OCI-M2 (cell line): ENCODE measurements around the gene GSX2.
"Not testable (repeated sequence)": the region's sequence is repeated elsewhere in the genome, so short reads cannot be mapped to it uniquely, and the experiment has no call there.

ENCODE experiments used
- DNase-seq: peaks from one replicate; lab custom pipeline; 2025; ENCODE audit not compliant: unreplicated experiment; lab: John Stamatoyannopoulos, UW

The GSX2 gene

GRCh38 chr4:54102531-54103106, 2.7 kb downstream of the GSX2 start:
- DNase-seq = no peak

DNA sequence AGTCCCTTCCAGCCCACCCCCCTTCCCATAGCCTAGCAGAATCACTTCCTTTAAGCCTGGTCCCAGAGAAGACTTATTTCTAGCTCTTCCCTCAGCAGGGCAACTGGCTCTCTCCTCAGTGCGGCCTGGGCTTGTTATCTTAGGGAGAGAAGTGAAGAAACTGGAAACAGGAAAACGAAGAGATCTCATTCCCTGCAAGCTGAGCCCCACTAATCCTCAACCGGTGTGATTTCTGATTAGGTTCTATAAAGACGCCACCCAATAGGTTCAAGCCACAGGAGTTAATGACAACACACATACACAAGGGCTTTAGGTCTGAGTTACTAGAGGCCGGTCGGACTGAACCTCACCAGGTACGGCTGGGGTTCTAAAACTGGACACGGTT, 3.2 kb downstream of the GSX2 start:
- no peak for DNase-seq

GRCh38 chr4:54104907-54105306, 4.9 kb downstream of the GSX2 start:
- DNase-seq = no peak

DNA sequence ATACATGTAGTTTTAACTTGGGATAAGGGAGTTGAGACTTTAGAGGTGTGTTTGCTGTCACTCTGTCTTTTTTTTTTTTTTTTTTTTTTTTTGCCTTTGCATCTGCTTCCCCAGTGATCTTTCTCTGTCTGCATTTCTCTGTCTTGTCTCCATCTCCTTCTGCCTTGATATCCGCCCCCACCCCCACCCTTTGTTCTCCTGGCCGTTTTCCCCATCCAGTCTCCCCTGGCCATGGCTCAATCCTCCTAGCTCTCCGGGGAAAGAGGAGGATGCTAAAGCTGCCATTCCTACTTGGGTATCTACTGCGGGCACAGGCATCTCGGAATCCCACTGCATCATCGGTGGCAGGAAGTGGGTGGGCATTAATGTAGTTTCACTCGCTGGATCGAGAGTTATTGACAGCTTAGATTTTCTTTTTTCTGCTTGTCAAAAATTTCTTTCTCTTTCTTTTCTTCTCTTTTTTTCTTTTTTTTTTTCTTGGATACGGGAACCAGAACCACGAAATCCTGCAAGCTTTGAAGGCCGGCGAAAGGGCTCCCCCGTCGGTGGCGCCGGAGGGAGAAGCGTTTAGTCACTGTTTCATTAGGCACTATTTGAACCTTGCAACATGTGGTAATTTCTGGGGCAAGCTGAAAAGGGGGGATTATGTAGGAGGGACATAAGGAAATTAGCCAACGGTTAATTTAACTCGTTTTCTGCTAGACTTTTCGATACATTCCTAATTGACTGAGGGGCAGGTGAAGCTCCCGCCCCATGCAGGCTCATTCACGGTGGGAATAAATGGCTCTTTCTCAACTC, 8.2 kb downstream of the GSX2 start:
- DNase-seq = no peak

DNA sequence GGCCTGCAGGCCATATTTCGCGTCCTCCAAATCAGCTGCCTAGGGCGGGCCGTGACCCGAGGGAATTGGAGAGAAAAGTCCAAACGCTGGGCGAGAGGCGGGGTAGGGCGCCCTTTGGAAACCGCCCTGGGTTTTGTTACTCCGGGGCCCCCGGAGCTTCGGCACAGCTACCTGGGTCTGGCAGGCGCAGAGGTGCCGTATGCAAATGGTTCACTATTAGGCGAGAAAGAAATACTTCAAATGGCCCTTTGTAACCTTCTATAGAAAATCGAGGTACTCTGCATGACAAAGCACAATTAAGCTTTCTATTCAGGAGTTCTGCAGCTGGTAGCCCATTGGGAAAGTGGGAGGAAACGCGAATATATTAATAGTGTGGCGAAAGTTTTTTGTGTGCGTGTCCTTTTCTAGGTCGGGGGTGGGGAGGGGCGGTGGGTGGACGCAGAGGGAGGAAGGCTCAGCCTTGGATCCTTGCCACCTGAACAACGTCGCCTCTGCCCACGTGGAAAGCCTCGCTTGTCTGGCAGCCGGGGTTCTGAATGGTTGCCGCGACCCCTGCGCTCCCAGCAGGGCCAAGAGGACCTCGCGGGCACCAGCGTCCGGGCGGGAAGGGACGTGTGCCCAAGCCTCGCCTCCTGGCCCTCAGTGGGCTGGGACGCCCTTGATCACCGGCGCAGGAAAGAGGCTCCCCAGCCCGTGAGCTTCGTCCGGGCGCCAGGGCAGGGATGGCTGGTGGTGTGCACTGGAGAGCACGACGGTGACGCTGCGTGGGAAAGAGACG, 9.5 kb downstream of the GSX2 start:
- DNase-seq = no peak

GRCh38 chr4:54110019-54110416, 10.1 kb downstream of the GSX2 start:
- no peak for DNase-seq

DNA sequence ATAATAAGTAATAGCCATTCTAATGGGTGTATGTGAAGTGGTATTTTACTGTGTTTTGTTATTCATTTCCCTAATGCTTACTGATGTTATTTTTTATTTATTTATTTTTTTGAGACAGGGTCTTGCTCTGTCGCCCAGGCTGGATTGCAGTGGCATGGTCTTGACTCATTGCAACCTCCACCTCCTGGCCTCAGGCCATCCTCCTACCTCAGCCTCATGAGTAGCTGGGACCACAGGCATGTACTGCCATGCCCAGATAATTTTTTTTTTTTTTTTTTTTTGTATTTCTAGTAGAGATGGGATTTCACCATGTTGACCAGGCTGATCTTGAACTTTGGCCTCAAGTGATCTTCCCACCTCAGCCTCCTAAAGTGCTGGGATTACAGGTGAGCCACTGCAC, 13.2 kb downstream of the GSX2 start:
- not testable (repeated sequence) for DNase-seq

- DNase-seq = not testable (repeated sequence)
Measured at GRCh38 chr4:54116246-54116645, 16.3 kb downstream of the GSX2 start.

DNA sequence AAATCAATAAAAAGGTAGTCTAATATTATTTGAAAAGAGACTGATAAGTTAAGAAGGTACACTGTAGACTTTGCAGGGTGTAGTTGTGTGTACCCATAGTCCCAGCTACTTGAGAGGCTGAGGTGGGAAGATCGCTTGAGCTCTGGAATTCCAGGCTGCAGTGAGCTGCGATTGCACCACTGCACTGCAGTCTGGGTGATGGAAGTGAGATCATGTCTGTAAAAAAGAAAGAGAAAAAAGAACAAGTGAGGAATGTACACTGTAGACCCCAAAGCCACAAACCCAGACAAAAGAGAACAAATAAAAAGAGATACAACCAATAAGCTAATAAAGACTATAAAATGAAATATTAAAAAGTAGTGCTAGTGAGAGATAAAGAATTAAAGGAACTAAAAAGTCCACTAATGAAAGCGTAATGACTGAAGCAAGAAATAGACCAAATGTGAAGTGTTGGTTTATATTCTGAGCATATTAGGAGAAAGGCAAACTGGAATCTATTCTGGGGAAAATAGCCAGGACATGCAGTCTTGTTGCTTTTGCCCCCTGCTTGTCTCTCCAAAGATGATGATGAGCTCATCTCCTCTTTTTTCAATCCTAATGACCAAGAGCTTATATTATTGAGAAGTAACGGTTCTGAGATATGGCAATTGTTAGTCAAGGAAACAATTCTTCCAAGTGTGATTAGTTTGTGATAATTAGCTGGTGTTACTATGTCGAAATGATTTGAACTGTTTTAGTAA, 19.1 kb downstream of the GSX2 start:
- no peak for DNase-seq

DNA sequence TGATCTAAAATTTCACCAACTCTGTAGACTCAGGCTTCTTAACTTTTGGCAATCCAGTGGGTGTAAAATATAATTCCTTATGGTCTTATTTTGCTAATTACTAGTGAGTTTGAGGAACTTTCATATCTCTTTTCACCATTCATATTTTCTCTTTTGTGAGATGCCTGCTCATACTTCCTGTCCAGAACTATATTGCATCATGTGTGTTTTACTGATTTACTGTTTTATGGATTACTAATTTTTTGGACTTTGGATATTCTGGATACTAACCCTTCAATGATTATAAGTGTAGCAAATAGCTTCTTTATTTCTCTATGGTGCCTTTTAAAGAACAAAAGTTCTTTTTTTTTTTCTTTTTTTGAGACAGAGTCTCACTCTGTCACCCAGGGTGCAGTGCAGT, 20.6 kb downstream of the GSX2 start:
- no peak for DNase-seq

- DNase-seq = no peak
Measured at GRCh38 chr4:54127660-54128059, 27.7 kb downstream of the GSX2 start.

GRCh38 chr4:54128694-54129093, 28.7 kb downstream of the GSX2 start:
- DNase-seq = not testable (repeated sequence)

DNA sequence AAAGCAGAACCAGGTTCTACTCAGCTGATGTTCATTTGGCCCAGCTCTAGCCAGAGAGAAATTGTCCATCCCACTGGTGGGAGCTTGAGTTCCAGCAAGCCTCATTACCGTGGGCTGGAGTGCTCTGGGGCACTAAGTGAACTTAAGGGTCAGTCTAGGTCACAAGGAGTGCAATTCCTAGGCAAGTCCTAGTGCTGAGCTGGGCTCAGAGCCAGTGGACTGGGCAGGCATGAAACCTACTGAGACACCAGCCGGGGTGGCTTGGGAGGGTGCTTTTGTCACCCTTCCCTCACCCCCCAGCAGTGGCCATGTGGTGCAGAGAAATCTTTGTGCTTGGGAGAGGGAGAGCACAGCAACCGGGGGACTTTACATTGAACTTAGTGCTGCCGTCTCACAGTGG, 39.4 kb downstream of the GSX2 start:
- no peak for DNase-seq

DNA sequence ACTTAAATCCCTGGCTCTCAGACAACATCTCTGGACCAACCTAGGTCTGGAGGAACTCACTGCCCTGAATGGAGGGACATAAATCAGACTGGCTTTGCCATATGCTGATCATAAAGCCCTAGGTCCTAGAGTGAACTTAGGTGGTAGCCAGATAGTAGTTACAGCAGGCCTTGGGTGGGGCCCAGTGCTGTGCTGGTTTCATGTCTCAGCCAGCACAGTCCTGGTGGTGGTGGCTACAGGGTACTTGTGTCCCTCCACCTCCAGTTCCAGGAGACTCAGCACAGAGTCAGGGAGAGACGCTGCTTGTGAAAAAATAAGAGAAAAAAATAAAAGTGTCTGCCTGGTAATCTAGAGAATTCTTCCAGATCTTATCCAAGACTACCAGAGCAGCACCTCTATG, 40.3 kb downstream of the GSX2 start:
- no peak for DNase-seq

GRCh38 chr4:54144199-54144598, 44.2 kb downstream of the GSX2 start:
- DNase-seq = no peak

DNA sequence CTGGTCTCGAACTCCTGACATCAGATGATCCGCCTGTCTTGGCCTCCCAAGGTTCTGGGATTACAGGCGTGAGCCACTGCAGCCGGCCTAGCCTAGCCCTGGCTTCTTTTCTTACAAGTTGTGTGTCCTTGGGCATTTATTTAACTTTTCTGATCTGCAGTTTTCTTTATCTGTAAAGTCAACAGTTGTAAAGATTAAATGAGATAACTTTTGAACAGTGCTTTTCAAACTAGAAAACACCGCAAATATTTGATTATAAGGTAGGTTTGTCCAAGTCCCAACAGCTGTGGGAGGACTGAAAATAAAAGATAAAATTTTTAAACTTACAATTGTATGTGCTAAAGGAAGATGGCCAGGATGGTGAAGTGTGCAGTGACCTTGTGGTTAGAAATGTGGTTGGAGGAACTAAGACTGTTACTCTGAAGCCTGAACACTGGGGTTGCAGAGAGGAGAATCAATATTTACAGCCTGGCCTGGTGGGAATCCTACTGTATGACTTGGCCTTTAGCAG, 44.8 kb downstream of the GSX2 start:
- DNase-seq = no peak

- no peak for DNase-seq
Measured at GRCh38 chr4:54146139-54146538, 46.2 kb downstream of the GSX2 start.

DNA sequence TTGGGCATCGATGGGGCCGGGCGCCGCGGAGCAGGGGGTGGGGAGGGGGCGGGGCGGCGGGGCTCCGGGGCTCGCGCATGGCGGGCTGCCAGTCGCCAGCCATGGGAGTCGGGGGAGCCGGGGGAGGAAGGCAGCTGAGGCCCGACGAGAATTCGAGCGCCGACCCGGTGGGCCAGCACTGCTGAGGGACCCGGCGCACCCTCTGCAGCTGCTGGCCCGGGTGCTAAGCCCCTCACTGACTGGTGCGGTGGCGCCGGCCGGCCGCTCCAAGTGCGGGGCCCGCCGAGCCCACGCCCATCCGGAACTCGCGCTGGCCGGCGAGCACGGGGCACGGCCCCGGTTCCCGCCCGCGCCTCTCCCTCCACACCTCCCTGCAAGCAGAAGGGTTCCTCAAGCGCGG, 49.4 kb downstream of the GSX2 start:
- no peak for DNase-seq
